Measurements from ENCODE around the gene SNX14. TPM values are rescaled to one million over a fixed set of nuclear protein-coding genes. Genes with fewer than 3 reads are reported as not detected.

SNX14 gene
- total and polyA plus RNA-seq, 2 of the 8 experiments (the other 6 are each of a cell fraction or from before 2014, with no cell fraction given): 11.9 to 24.2 TPM

DNA sequence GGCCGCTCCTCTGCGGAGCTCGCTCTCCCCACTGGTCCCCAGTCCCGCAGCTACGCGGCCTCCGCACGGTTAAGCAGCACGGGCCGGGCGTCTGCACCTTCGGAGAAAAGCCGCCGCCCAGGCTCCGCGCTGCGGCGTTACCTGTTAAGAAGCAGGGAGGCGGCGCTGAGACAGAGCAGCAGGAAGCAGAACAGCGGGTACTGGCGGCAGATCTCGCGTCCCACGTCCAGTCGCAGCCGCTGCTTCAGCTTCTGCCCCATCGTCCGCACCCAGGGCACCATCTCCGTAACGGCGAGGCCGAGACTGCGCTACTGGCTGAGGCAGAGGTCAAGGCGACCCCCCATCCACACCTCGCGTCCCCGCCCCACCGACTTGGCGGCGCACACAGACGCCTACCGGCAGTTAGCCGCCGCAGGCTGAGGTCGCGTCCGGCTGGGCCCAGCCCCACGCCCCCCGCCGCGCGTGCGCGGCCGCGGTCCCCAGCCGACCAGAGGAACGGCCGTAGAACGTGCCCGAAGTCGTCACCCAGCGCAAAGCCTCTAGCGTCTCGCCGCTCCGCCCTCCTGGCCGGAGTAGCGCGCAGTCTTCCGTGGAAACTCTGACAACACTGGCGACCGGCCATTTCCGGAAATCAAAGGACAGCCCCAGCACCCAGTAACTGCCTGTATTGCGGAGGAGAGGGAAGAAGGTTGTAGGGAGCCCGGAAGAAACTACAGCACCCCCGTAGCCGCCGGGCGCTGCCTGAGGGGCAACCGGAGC, at the start of gene SNX14 (continued):
- TF ChIP-seq TAF7 (optimal IDR thresholded peaks at IDR 0.05; ENCODE audit: borderline replicate concordance, low read depth, low read length) (no peak), NANOG (IDR thresholded peaks at IDR 0.05; ENCODE audit: insufficient read depth, low read depth, low read length, poor library complexity, severe bottlenecking) (no peak), E2F6 (IDR thresholded peaks at IDR 0.05) (peak; percentile 13; the same call in 1 of the 2 replicates), FOSL1 (IDR thresholded peaks at IDR 0.05; ENCODE audit: insufficient read depth, low read depth, low read length) (no peak), CEBPB (IDR thresholded peaks at IDR 0.05; ENCODE audit: low read depth, low read length) (no peak), BCL11A (IDR thresholded peaks at IDR 0.05; ENCODE audit: low read depth in 2 of 2, low read length in 2 of 2) (no peak), ASH2L (IDR thresholded peaks at IDR 0.05; ENCODE audit: low read length) (peak; percentile 99), RXRA (IDR thresholded peaks at IDR 0.05; ENCODE audit: insufficient read depth, low read depth, low read length) (no peak), SIRT6 (IDR thresholded peaks at IDR 0.05; ENCODE audit: low read length) (no peak)
- TF ChIP-seq, protein P1, sequence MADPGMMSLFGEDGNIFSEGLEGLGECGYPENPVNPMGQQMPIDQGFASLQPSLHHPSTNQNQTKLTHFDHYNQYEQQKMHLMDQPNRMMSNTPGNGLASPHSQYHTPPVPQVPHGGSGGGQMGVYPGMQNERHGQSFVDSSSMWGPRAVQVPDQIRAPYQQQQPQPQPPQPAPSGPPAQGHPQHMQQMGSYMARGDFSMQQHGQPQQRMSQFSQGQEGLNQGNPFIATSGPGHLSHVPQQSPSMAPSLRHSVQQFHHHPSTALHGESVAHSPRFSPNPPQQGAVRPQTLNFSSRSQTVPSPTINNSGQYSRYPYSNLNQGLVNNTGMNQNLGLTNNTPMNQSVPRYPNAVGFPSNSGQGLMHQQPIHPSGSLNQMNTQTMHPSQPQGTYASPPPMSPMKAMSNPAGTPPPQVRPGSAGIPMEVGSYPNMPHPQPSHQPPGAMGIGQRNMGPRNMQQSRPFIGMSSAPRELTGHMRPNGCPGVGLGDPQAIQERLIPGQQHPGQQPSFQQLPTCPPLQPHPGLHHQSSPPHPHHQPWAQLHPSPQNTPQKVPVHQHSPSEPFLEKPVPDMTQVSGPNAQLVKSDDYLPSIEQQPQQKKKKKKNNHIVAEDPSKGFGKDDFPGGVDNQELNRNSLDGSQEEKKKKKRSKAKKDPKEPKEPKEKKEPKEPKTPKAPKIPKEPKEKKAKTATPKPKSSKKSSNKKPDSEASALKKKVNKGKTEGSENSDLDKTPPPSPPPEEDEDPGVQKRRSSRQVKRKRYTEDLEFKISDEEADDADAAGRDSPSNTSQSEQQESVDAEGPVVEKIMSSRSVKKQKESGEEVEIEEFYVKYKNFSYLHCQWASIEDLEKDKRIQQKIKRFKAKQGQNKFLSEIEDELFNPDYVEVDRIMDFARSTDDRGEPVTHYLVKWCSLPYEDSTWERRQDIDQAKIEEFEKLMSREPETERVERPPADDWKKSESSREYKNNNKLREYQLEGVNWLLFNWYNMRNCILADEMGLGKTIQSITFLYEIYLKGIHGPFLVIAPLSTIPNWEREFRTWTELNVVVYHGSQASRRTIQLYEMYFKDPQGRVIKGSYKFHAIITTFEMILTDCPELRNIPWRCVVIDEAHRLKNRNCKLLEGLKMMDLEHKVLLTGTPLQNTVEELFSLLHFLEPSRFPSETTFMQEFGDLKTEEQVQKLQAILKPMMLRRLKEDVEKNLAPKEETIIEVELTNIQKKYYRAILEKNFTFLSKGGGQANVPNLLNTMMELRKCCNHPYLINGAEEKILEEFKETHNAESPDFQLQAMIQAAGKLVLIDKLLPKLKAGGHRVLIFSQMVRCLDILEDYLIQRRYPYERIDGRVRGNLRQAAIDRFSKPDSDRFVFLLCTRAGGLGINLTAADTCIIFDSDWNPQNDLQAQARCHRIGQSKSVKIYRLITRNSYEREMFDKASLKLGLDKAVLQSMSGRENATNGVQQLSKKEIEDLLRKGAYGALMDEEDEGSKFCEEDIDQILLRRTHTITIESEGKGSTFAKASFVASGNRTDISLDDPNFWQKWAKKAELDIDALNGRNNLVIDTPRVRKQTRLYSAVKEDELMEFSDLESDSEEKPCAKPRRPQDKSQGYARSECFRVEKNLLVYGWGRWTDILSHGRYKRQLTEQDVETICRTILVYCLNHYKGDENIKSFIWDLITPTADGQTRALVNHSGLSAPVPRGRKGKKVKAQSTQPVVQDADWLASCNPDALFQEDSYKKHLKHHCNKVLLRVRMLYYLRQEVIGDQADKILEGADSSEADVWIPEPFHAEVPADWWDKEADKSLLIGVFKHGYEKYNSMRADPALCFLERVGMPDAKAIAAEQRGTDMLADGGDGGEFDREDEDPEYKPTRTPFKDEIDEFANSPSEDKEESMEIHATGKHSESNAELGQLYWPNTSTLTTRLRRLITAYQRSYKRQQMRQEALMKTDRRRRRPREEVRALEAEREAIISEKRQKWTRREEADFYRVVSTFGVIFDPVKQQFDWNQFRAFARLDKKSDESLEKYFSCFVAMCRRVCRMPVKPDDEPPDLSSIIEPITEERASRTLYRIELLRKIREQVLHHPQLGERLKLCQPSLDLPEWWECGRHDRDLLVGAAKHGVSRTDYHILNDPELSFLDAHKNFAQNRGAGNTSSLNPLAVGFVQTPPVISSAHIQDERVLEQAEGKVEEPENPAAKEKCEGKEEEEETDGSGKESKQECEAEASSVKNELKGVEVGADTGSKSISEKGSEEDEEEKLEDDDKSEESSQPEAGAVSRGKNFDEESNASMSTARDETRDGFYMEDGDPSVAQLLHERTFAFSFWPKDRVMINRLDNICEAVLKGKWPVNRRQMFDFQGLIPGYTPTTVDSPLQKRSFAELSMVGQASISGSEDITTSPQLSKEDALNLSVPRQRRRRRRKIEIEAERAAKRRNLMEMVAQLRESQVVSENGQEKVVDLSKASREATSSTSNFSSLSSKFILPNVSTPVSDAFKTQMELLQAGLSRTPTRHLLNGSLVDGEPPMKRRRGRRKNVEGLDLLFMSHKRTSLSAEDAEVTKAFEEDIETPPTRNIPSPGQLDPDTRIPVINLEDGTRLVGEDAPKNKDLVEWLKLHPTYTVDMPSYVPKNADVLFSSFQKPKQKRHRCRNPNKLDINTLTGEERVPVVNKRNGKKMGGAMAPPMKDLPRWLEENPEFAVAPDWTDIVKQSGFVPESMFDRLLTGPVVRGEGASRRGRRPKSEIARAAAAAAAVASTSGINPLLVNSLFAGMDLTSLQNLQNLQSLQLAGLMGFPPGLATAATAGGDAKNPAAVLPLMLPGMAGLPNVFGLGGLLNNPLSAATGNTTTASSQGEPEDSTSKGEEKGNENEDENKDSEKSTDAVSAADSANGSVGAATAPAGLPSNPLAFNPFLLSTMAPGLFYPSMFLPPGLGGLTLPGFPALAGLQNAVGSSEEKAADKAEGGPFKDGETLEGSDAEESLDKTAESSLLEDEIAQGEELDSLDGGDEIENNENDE (IDR thresholded peaks at IDR 0.05; ENCODE audit: insufficient replicate concordance, low read length): no peak

Data from H1 (cell line).